ENCODE results near the gene KLK15. TPM values are rescaled to one million over a fixed set of nuclear protein-coding genes. Genes with fewer than 3 reads are reported as not detected.

KLK15 gene
- total RNA-seq, 1 donor from 2014 or later, result not detected

DNA sequence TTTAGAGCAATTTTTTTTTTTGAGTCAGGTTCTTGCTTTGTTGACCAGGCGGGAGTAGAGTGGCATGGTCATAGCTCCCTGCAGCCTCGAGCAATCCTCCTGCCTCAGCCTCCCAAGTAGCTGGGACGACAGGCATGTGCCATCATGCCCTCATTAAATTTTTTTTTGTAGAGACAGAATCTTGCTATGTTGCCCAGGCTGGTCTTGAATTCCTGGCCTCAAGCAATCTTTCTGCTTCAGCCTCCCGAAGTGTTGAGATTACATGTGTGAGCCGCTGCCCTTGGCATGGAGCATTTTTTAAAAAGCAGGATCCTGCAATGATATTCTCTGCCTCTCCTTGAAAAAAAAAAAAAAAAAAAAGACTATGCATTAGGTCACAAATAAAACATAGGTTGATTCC is 57.2 kb downstream of the KLK15 start:
- DNase-seq (ENCODE audit: low read depth in 2 of 2), result no peak

Other genes starting within 250 kb of the KLK15 start
- gene SYT3, start 193.7 kb downstream of the KLK15 start, total RNA-seq, result under 0.01 TPM in 1 of 2 replicates, not detected in the other
- 0.89 TPM in 1 of 2 replicates, not detected in the other for gene C19orf81, start 184.1 kb downstream of the KLK15 start, total RNA-seq
- gene SHANK1, start 113.8 kb downstream of the KLK15 start, total RNA-seq, result under 0.01 and 0.13 TPM in 2 replicates
- gene CLEC11A, start 110.2 kb downstream of the KLK15 start, total RNA-seq, result 1.3 and 2.1 TPM in 2 replicates
- not detected in 2 replicates for gene GPR32, start 63.1 kb downstream of the KLK15 start, total RNA-seq
- not detected in 2 replicates for gene ACP4, start 43.2 kb downstream of the KLK15 start, total RNA-seq
- not detected in 2 replicates for gene KLK1, start 9.8 kb downstream of the KLK15 start, total RNA-seq
- gene KLK3, start 21.3 kb upstream of the KLK15 start, total RNA-seq, result not detected in 2 replicates
- gene KLK2, start 39.9 kb upstream of the KLK15 start, total RNA-seq, result not detected in 2 replicates
- not detected in 2 replicates for gene KLK4, start 77.8 kb upstream of the KLK15 start, total RNA-seq
- not detected in 2 replicates for gene KLK5, start 119.5 kb upstream of the KLK15 start, total RNA-seq
- not detected in 2 replicates for gene KLK6, start 136.0 kb upstream of the KLK15 start, total RNA-seq
- gene KLK7, start 150.3 kb upstream of the KLK15 start, total RNA-seq, result not detected in 2 replicates
- not detected in 2 replicates for gene KLK8, start 168.0 kb upstream of the KLK15 start, total RNA-seq
- 0.13 TPM in 1 of 2 replicates, not detected in the other for gene KLK10, start 186.1 kb upstream of the KLK15 start, total RNA-seq
- not detected in 2 replicates for gene KLK11, start 193.0 kb upstream of the KLK15 start, total RNA-seq
- not detected in 2 replicates for gene KLK12, start 201.4 kb upstream of the KLK15 start, total RNA-seq
- not detected in 2 replicates for gene KLK13, start 231.5 kb upstream of the KLK15 start, total RNA-seq
- not detected in 2 replicates for gene KLK14, start 249.3 kb upstream of the KLK15 start, total RNA-seq